NCI-H1694 treated with DMSO at 0.1 percent for 48 hours (cell line): Measurements from ENCODE around the gene KRT32.
"Not testable (repeated sequence)": the region's sequence is repeated elsewhere in the genome, so short reads cannot be mapped to it uniquely, and the experiment has no call there.

Experiments
- DNase-seq: peaks from one replicate; lab custom pipeline; 2025; lab: John Stamatoyannopoulos, UW

The KRT32 gene

DNA sequence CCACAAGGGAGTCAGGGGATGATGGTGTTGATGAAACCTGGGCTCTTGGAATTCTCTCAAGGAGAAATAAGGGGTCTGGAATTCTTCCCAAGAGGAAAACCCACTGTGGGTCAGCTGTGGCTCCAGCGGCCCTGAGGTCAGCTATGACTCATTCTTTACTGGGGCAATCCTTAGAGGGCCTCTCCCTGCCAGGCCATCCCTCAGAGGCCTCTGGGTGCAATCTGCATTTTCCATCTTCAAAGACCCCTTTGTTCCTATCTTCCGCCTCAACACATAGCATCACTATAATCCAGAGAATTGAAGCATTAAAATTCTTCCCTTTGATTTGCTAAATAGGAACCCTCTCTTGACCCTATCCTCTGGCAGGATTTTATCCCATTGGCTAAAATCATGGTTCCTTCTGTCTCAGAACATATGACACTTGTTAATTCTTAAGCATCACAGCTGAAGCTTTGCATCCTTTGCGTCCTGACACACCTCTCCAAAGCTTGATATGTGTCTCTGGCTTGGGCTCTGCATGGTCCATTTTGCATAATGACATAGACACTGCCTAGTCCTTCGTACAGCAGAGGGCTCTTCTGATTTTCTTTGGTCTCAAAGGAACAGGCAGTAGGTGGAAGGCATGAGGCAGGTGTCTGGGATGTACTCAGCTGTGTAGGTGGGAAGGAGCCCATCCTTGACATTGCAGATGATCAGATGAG is 38.4 kb downstream of the KRT32 start:
- DNase-seq: no peak

DNA sequence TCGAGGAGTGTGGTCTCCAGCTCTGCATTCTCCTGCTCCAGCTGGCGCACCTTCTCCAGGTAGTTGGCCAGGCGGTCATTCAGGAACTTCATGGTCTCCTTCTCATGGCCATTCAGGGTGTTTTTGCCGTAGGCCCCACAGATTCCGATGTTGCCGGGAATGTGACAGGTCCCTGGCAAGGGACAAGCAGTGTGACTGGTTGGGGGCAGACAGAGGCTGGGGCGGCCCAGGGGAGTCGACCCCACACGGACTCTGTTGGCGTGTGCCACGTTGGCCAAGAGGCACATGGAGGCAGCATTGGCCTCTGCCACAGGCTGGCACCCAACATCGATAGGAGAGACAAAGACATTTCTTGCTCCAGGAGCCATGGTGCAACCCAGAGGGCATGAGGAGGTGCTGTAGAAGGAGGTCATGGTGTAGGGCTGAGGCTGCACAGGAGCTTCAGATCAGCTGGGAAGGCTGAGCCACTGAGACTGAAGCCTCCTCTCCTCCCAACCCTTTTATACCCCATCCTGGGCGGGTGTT is 43.0 kb downstream of the KRT32 start, which contains the start of gene KRT37:
KRT37 (minus strand) TSS at position 475 of the 525 bp plus-strand sequence; CDS start at position 413, 62 bp downstream.
- DNase-seq: no peak

DNA sequence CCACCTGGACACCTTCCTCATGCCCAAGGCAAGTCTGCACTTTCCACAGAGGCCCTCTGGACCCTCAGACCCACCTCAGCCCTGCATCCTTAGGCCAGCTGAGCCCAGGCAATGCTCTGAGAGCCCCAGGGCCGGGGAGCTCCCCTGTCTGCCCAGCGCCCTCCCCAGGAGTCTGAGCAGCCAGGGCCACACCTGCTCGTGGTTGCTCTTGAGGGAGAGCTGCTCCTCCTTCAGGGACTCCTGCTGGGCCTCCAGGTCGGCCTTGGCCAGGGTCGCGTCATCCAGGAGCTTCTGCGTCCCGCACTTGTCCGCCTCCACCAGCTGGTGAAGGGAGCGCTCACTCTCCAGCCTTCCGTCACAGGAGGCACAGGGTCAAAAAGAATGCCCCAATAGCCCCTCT is 44.6 kb downstream of the KRT32 start:
- not testable (repeated sequence) for DNase-seq

DNA sequence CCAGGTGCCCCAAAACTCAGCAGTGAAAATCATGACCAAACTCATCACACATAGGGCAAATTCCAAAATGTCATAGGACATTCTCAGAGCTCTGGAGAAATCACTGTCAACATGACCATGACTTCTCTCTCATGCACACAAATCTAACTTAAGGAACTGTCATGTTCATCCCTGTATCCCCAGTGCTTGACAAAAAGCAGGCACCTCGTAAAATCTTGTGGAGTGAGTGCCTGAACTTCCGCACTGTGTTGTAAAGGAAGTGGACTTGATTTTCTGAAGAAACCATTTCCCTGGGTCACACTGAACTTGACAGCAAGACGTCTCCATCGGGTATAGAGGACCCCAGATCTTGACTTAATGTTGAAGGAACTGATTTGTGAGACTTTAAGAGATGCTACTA is 45.6 kb downstream of the KRT32 start:
- DNase-seq: no peak

DNA sequence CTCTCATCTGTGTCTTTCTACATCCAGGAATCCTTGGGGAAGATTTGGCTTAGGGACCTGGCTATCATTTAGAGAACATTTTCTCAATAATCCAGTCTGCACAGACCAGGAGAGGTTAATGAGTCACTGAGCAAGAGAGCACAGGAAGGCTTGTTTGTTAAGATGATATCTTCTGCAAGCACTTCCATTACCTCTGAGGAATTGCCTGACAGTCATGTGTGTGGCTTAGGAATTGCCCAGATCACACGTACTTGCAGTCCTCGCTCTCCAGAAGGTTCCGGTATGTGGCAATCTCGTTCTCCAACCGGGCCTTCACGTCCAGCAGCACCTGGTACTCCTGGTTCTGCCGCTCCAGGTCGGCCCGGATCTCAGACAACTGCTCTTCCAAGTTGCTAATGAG is 46.1 kb downstream of the KRT32 start:
- no peak for DNase-seq

DNA sequence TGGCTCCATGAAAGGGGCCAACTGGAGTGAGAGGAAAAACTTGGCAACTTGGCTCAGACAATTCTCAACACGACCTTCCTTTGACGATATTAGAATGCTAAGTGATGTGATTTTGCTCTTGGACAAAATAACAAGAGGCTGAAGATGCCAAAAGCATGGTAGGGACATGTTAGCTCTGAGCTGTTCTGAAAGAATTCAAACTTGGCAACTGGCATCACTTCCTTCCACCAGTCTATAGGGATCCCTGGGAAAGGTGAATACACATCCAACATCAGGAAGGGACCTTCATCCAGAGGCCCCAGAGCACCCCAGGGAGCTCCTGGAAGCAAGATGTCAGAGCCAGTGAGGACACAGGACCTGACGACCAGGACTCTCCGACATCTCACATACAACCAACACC is 47.1 kb downstream of the KRT32 start:
- no peak for DNase-seq

DNA sequence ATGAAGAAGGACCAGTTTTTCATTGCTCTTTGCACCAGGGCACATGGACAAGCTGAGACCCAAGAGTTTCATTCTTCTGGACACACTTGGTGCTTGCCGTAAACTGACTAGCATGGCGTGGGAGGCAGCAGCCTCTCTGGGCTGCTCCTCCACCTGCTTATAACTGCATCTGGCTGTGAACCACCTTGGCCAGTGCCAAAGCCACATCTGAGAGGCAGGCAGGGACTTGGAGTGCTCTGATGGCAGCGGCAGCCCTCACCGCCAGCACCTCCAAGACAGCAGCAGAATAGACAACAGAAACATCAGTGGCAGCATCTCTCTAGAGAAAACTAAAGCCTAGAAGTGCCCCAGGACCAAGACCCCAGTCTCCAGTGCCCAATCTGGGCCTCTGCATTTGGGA is 47.5 kb downstream of the KRT32 start:
- DNase-seq: no peak

DNA sequence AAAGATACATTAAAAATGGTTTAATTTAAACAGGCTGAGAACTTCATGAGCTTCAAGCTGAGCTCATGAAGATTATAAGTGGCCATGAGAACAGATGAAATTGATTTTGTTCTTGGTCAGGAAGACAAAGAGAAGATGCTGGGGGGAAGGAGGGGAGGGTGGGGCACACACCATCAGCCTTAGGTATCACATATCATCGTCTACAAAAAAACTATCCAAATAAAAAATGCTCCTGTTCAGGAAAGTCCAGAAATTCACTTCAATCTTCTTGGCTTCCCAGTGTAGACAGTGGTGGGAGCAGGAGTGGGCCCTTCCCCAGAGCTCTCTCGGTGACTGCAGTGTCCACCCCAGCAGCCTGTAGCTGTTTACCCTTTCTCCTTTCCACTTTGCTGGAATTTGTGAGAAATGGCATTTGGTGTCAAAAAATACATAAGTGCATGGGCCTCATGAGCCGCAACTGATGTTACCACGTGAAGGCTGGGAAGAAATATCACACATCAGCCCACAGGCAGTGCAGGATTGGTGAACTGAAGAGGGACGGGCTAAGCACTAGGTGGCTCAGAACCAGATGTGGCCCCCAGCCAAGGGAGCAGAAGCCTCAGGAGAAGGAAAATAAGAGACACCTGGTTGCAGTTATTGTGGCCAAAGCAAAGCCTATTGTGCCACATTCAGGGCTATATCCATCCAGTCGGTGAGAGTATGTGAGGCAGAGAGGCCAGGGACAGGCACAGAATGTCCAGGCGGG is 48.9 kb downstream of the KRT32 start:
- DNase-seq: no peak

DNA sequence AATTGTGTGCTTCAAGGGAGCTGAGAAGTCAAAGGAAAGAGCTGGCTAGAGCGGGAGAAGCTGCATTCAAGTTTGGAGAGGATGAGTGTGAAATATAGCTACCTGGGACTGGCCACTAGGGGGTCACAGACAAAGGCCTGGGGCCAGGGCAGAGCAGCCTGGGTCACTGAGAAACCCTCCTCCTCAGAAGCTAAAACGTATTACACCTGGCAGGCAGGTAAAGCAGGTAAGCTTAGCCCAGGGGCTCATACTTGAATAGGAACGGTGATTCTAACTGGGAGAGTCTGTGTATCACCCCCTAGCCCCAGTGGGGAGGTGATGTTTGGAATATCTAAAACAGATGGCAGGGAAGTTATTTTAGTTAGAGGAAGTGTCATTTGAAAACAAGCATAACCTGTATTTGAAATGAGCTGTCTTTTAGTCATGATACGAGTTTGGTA is 49.6 kb downstream of the KRT32 start:
- no peak for DNase-seq

DNA sequence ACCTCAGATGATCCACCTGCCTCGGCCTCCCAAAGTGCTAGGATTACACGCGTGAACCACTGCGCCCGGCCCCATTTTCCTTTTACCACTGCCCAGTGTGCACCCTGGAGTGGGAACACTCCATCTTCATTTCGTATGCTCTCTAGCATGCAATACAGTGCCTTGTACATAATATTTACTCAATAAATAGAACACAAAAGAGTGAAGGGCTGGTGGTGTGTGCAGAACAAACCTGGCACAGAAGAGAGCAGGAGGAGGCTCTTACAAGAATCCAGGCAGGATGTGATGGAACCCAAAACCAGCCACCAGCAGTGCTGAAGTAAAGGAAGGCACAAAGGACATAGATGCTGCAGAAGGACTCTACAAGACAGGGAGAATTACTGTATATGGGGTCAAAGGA is 50.1 kb downstream of the KRT32 start:
- DNase-seq: no peak

DNA sequence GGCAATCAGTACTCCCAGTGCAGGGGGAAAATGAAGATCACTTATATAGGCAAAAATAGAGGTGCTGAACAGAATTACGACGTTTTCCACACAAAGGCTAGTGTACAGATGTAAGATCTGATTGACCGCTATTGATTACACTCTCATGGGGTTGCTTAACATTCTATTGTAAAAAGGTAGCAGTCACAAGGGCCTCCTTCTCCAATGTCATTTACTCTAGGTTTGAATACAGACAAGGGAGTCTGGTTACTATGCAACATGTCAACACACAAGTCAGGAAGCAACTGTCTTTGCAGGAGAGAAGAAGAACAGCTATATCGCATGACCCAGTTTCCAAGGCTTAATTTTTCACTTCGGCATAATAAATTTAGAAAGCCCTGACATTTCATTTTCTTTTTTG is 50.7 kb downstream of the KRT32 start:
- no peak for DNase-seq

DNA sequence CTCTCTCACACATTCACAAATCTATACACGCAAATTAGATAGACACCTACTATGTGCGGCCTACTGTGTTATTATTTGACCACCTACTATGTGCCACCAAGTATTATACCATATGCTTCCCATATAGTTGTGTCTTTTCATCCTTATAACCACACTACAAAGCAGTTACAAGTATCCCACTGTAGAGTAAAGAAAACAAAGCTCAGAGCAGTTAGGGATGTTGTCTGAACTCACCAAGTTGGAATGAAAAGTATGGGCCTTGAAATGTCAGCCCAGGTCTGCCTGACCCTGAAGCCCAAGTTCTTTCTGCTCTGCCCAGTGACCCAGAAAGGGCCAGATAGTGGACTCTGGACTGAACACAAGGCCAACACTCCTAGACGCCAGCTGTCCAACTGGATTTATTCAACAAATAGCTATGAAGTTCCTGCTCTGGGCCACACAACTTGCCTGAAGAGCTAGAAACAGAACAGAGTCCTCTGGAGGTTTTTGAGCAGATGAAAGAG is 51.3 kb downstream of the KRT32 start:
- DNase-seq: no peak

DNA sequence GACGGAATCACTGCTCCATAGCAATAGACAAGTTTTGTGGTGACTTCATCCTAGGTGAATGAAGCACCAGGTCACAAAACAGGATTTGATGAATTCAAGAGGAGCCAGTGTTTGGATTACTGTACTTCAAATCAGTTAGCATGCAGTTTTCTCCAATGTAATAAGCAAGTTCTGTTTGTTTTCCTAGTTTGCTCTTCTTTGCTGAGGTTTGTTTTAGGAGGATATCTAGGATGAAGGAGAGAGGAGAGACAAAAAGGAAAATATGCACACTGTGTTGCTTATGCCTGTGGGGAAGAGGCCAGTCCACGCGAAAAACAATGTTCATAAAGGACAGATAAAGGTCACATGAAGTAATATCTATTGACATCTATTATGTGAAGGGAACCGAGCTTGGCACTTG is 51.8 kb downstream of the KRT32 start:
- DNase-seq: no peak

DNA sequence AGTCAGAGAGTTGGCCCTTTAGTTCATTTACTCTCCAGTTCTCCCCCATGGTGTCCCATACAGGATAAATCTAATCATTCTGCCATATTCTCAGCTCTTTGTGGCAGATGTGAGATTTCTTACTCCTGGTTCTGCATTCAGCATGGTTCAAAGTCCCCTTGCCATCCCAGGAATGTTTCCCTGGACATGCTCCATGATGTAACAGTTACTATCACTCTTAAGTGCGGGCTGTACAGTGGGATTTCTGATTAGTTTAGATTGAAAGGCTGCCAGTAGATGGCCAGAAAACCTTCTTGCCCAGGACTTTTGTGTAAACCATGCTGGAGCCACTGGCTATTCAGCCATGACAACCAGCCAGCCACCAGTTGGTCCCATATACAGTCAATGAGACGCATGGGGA is 53.2 kb downstream of the KRT32 start:
- DNase-seq: no peak

DNA sequence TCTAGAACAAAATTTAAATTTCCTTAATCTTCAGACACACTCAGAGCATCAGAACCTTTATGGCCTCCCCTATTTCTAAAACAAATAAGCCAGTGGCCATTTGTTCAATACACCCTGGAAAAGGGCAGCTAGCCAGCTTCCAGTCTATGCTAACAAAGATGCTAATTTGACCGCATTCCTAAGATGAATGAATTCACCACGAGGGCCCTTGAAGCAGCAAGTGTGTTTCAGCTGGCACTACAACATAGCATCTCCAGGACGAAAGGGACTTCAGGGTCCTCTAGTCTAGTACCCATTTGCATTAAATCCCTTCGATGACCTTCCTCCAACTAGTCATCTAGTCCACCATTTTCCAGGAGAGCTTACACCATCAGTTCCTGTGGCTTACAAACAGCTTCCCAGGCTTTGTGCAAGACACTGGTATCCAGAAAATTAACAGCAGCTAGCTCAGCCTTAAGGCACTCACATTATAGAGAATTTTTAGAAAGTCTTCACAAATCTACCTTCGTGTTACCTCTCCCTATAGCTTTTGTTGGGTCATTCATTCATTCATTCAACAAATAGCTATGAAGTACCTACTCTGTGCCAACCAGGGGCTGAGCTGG is 53.7 kb downstream of the KRT32 start:
- no peak for DNase-seq

DNA sequence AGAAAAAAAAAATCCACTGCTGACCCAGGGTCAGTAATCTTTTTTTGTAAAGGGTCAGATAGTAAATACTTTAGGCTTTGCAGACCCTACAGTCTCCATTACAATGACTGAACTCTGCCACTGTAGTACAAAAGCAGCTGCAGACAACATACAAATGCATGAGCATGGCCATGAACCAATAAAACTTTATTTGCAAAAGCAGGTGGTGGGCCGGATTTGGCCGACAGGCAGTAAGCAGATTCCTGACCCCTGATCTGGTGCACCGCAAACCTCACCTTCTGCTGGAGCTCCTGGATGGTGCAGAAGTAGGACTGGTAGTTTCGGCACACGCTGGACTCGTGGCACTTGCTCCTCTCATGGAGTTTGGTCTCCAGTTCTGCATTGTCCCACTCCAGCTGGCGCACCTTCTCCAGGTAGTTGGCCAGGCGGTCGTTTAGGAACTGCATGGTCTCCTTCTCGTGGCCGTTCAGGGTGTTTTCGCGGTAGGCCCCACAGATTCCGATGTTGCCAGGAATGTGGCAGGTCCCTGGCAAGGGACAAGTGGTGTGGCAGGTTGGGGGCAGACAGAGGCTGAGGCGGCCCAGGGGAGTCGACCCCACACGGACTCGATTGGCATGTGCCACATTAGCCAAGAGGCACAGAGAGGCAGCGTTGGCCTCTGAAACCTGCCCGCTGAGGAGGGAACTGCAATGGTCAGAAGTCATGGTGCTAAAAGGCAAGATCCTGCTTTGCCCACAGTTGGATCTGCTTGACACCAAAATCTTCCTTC is 55.9 kb downstream of the KRT32 start:
- DNase-seq: no peak
